Measurements from ENCODE around the gene RP2.

The RP2 gene

DNA sequence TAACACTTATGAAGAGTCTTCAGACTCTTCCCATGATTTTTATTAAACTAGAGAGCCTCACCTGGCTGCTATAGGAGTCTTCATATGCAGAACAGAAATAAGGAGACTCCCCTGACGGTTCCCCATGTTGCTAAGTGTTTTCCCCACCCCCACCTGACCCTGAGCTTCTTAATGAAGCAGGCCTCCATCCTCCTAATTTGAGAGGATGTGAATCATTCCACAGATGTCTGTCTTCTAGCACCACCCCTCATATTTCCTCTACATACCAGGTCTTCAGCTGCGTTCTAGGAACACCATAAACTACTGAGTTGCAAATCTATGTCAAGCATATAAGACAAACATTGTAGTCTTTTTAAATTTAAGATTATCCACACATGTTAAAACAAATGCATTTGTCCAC, 36.9 kb downstream of the RP2 start:
- TF ChIP-seq MYC (IDR thresholded peaks at IDR 0.05; ENCODE audit: low read depth, low read length) = no peak
- TF ChIP-seq, protein P1, sequence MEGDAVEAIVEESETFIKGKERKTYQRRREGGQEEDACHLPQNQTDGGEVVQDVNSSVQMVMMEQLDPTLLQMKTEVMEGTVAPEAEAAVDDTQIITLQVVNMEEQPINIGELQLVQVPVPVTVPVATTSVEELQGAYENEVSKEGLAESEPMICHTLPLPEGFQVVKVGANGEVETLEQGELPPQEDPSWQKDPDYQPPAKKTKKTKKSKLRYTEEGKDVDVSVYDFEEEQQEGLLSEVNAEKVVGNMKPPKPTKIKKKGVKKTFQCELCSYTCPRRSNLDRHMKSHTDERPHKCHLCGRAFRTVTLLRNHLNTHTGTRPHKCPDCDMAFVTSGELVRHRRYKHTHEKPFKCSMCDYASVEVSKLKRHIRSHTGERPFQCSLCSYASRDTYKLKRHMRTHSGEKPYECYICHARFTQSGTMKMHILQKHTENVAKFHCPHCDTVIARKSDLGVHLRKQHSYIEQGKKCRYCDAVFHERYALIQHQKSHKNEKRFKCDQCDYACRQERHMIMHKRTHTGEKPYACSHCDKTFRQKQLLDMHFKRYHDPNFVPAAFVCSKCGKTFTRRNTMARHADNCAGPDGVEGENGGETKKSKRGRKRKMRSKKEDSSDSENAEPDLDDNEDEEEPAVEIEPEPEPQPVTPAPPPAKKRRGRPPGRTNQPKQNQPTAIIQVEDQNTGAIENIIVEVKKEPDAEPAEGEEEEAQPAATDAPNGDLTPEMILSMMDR (IDR thresholded peaks at IDR 0.05; ENCODE audit: low read depth, low read length) = no peak
- TF ChIP-seq POLR2A (IDR thresholded peaks at IDR 0.05; ENCODE audit: extremely low read depth, insufficient read length) = no peak
- TF ChIP-seq, protein P2, sequence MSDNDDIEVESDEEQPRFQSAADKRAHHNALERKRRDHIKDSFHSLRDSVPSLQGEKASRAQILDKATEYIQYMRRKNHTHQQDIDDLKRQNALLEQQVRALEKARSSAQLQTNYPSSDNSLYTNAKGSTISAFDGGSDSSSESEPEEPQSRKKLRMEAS (IDR thresholded peaks at IDR 0.05; ENCODE audit: low read depth, low read length) = no peak
- DNase-seq (ENCODE audit: low read depth) = peak; percentile 5
- no peak overlapping the region for H3K4me3 ChIP-seq (ENCODE audit: low read depth, low read length)

DNA sequence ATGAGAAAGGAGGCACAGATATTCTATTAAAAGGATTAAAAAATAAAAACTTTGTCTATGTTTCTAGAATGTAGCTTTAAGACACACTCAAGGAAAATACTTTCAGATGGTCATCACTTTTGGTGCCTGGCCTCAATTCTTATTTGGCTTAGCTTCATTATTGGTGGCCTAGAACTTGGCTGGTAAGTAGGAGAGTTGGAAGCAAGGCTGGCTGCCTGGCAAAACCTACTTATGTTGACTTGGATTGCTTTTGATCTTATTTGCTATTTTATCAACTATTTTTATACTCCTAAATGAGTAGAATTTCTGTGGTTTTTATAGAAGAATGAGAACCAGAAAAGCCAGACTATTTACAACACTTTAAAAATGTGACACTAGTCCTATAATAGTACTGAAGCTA, 40.1 kb downstream of the RP2 start:
- no peak overlapping the region for H3K4me3 ChIP-seq (ENCODE audit: low read depth, low read length)

DNA sequence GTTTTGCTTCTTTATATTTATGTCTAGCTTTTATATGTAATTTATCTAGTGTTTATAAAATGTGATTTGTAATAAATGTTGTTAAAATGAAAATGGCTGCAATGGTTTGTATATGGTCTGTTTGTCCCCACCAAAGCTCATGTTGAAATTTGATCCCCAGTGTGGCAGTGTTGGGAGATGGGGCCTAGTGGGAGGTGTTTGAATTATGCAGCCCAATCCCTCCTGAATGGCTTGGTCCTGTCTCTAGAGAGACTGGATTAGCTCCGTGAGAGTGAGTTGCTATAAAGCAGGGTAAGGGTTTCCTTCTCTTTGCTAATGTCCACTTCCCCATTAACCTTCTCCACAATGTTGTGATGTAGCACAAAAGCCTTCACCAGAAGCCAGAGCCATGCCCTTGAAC, 45.4 kb downstream of the RP2 start:
- H3K4me3 ChIP-seq (ENCODE audit: low read depth, low read length) = no peak overlapping the region
- TF ChIP-seq, protein P2 (IDR thresholded peaks at IDR 0.05; ENCODE audit: low read depth, low read length) = no peak
- TF ChIP-seq POLR2A (IDR thresholded peaks at IDR 0.05; ENCODE audit: extremely low read depth, insufficient read length) (no peak), MYC (IDR thresholded peaks at IDR 0.05; ENCODE audit: low read depth, low read length) (no peak)
- TF ChIP-seq, protein P1 (IDR thresholded peaks at IDR 0.05; ENCODE audit: low read depth, low read length) = no peak
- no peak for DNase-seq (ENCODE audit: low read depth)

More for the DNA sequence above, 40.1 kb downstream of the RP2 start:
- no peak for TF ChIP-seq MYC (IDR thresholded peaks at IDR 0.05; ENCODE audit: low read depth, low read length)
- no peak for TF ChIP-seq POLR2A (IDR thresholded peaks at IDR 0.05; ENCODE audit: extremely low read depth, insufficient read length)
- TF ChIP-seq, protein P1 (IDR thresholded peaks at IDR 0.05; ENCODE audit: low read depth, low read length) = no peak
- TF ChIP-seq, protein P2 (IDR thresholded peaks at IDR 0.05; ENCODE audit: low read depth, low read length) = no peak
- no peak for DNase-seq (ENCODE audit: low read depth)

DNA sequence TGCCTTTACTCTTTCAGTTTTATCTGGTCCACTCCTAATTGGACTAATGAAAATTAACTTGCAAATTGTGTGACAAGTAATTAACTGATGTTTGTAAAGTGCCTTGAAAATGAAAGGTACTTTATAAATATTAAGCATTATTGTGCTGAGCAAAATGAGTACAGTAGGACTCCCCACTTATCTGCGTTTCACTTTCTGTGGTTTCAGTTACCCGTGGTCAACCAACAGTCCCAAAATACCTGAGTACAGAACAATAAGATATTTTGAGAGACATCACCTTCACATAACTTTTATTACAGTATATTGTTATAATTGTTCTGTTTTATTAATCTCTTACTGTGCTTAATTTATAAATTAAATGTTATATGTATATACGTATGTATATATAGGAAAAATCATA, 48.0 kb downstream of the RP2 start:
- TF ChIP-seq, protein P2 (IDR thresholded peaks at IDR 0.05; ENCODE audit: low read depth, low read length) = no peak
- TF ChIP-seq POLR2A (IDR thresholded peaks at IDR 0.05; ENCODE audit: extremely low read depth, insufficient read length) (no peak), MYC (IDR thresholded peaks at IDR 0.05; ENCODE audit: low read depth, low read length) (no peak)
- TF ChIP-seq, protein P1 (IDR thresholded peaks at IDR 0.05; ENCODE audit: low read depth, low read length) = no peak
- no peak overlapping the region for H3K4me3 ChIP-seq (ENCODE audit: low read depth, low read length)
- no peak for DNase-seq (ENCODE audit: low read depth)

DNA sequence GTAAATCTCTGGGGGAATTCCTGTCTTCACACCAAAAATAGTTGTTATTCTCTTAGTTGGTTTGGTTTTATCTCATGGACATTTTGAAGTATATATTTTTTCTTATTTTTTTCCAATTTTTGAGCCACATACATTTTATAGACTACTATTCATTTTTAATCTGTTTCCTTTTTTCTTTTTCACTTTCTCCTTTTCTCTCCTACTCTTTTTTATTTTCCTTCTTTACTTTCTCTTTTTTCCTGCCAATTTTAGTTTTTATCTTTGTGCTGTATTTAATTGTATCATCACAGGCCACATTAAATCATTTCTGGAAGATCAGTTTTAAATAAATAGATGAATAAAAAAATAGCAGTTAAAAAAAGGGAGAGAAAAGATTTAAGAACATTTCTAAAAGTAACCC, 61.4 kb downstream of the RP2 start:
- TF ChIP-seq, protein P2 (IDR thresholded peaks at IDR 0.05; ENCODE audit: low read depth, low read length) = no peak
- TF ChIP-seq, protein P1 (IDR thresholded peaks at IDR 0.05; ENCODE audit: low read depth, low read length) = no peak
- TF ChIP-seq POLR2A (IDR thresholded peaks at IDR 0.05; ENCODE audit: extremely low read depth, insufficient read length) (no peak), MYC (IDR thresholded peaks at IDR 0.05; ENCODE audit: low read depth, low read length) (no peak)
- no peak for DNase-seq (ENCODE audit: low read depth)
- H3K4me3 ChIP-seq (ENCODE audit: low read depth, low read length) = no peak overlapping the region

Data from NB4 (cell line).